ENCODE results near the gene PHKA2. TPM values are rescaled to one million over a fixed set of nuclear protein-coding genes. Genes with fewer than 3 reads are reported as not detected.
"Not testable (repeated sequence)": the region's sequence is repeated elsewhere in the genome, so short reads cannot be mapped to it uniquely, and the experiment has no call there.

Gene PHKA2
- total and polyA plus RNA-seq, 4 donors: 28.9 to 82.3 (median 41.9) TPM

- Histone ChIP-seq H3K4me3 (ENCODE audit: low read depth in 1 of 3, low read length in 3 of 3) (no peak overlapping the region), H3K27ac (ENCODE audit: low read depth in 1 of 2, low read length in 2 of 2) (no peak overlapping the region), H3K9ac (ENCODE audit: low read depth in 1 of 2, low read length in 2 of 2) (no peak overlapping the region), H3K36me3 (ENCODE audit: control insufficient read depth in 4 of 4, insufficient read depth in 3 of 4, low read depth in 1 of 4, low read length in 3 of 4) (no peaks in the 10 kb centered on the region), H3K9me3 (ENCODE audit: control insufficient read depth in 4 of 4, low read length in 3 of 4) (no peaks in the 10 kb centered on the region), H3K27me3 (ENCODE audit: control insufficient read depth in 4 of 4, insufficient read depth in 4 of 4, low read length in 3 of 4) (no peaks in the 10 kb centered on the region), H3K4me1 (ENCODE audit: control insufficient read depth in 4 of 4, insufficient read depth in 4 of 4, low read length in 3 of 4) (no peaks in the 10 kb centered on the region)
- WGBS: 96% methylated on average over 2 of the region's 2 CpGs
- TF ChIP-seq CTCF (IDR thresholded peaks at IDR 0.05; ENCODE audit: low read depth, low read length, missing input control) (no peak), HNF4G (IDR thresholded peaks at IDR 0.05) (no peak), REST (IDR thresholded peaks at IDR 0.05) (no peak), JUND (IDR thresholded peaks at IDR 0.05) (no peak), RXRA (IDR thresholded peaks at IDR 0.05) (no peak), YY1 (IDR thresholded peaks at IDR 0.05) (no peak), TAF1 (conservative IDR thresholded peaks at IDR 0.05) (no peak), RAD21 (IDR thresholded peaks at IDR 0.05) (no peak), NR2F2 (IDR thresholded peaks at IDR 0.05) (no peak), ATF3 (IDR thresholded peaks at IDR 0.05) (no peak), ZBTB33 (IDR thresholded peaks at IDR 0.05) (no peak), HNF4A (conservative IDR thresholded peaks at IDR 0.05) (no peak), MAX (IDR thresholded peaks at IDR 0.05) (no peak), FOXA2 (IDR thresholded peaks at IDR 0.05) (no peak), GABPA (IDR thresholded peaks at IDR 0.05 in 1 of 2, conservative IDR thresholded peaks at IDR 0.05 in 1 of 2) (no peak)
- DNase-seq (ENCODE audit: low spot score): no peak
Measured at GRCh38 chrX:19019996-19020395, 36.1 kb upstream of the PHKA2 start.

GRCh38 chrX:19017271-19017670 is 33.4 kb upstream of the PHKA2 start:
- H3K36me3 ChIP-seq (ENCODE audit: control insufficient read depth in 4 of 4, insufficient read depth in 3 of 4, low read depth in 1 of 4, low read length in 3 of 4): no peaks in the 10 kb centered on the region
- no peak overlapping the region for H3K27ac ChIP-seq (ENCODE audit: low read depth in 1 of 2, low read length in 2 of 2)
- DNase-seq (ENCODE audit: low spot score): no peak
- TF ChIP-seq RAD21 (IDR thresholded peaks at IDR 0.05) (peak; percentile 70 to 83), CTCF (IDR thresholded peaks at IDR 0.05; ENCODE audit: low read depth, low read length, missing input control) (peak; percentile 41), FOXA2 (IDR thresholded peaks at IDR 0.05) (no peak)
- no peak overlapping the region for H3K4me3 ChIP-seq (ENCODE audit: low read depth in 1 of 3, low read length in 3 of 3)
- WGBS: 51% methylated on average over 3 of the region's 3 CpGs
- H3K4me1 ChIP-seq (ENCODE audit: control insufficient read depth in 4 of 4, insufficient read depth in 4 of 4, low read length in 3 of 4): no peaks in the 10 kb centered on the region
- H3K27me3 ChIP-seq (ENCODE audit: control insufficient read depth in 4 of 4, insufficient read depth in 4 of 4, low read length in 3 of 4): no peaks in the 10 kb centered on the region
- H3K9ac ChIP-seq (ENCODE audit: low read depth in 1 of 2, low read length in 2 of 2): no peak overlapping the region
- no peaks in the 10 kb centered on the region for H3K9me3 ChIP-seq (ENCODE audit: control insufficient read depth in 4 of 4, low read length in 3 of 4)

- H3K9me3 ChIP-seq (ENCODE audit: control insufficient read depth in 4 of 4, low read length in 3 of 4); H3K9ac ChIP-seq (ENCODE audit: low read depth in 1 of 2, low read length in 2 of 2); H3K27ac ChIP-seq (ENCODE audit: low read depth in 1 of 2, low read length in 2 of 2); H3K27me3 ChIP-seq (ENCODE audit: control insufficient read depth in 4 of 4, insufficient read depth in 4 of 4, low read length in 3 of 4); DNase-seq (ENCODE audit: low spot score); H3K4me3 ChIP-seq (ENCODE audit: low read depth in 1 of 3, low read length in 3 of 3); H3K4me1 ChIP-seq (ENCODE audit: control insufficient read depth in 4 of 4, insufficient read depth in 4 of 4, low read length in 3 of 4); H3K36me3 ChIP-seq (ENCODE audit: control insufficient read depth in 4 of 4, insufficient read depth in 3 of 4, low read depth in 1 of 4, low read length in 3 of 4): not testable (repeated sequence)
- WGBS: 98% methylated on average over 7 of the region's 8 CpGs
Measured at GRCh38 chrX:19016614-19017013, 32.7 kb upstream of the PHKA2 start.

Data from liver (tissue), 9 donors.